Fibroblast of skin of back (primary cell): ENCODE measurements around the gene TERB2. TPM values are rescaled to one million over a fixed set of nuclear protein-coding genes. Genes with fewer than 3 reads are reported as not detected.
"Not testable (repeated sequence)": the region's sequence is repeated elsewhere in the genome, so short reads cannot be mapped to it uniquely, and the experiment has no call there.

Source experiments
- DNase-seq: peaks from one replicate; pipeline ENCODE4 v3.0.0-alpha.2; 2013
- polyA plus RNA-seq, 2 experiments: library from polyadenylated mRNA; unstranded; fragments of 120-200 nt; gene quantifications; one replicate each; pipeline ENCODE4 v1.2.1, GENCODE V29; 2013; ENCODE audit not compliant: insufficient read length in 2 of 2

TERB2 gene, protein sequence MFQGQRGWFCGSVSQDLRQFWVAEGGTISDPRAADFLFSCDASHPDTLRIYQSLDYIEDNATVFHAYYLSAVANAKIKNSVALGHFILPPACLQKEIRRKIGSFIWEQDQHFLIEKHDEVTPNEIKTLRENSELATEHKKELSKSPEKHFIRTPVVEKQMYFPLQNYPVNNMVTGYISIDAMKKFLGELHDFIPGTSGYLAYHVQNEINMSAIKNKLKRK
- not detected for polyA plus RNA-seq (2013, experiment 1 of 2; ENCODE audit: insufficient read length)
- polyA plus RNA-seq (2013, experiment 2 of 2; ENCODE audit: insufficient read length), result not detected

DNA sequence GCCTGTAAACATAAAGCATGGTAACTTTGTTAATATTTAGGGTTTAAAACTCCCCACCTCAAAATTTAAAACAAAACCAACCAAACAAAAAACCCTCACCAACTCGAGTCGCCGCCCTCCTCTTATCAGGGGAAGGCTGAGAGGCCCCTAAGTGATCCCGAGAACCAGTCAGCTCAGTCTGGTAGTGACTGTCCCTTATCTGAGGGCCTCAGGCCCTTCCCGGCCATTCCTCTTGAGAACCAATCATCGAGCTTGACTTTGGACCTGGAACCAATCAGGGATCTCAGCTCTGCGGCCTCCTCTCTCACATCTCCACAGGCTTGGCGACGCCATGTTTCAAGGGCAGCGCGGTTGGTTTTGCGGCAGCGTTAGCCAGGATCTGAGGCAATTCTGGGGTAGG lies at the start of gene TERB2:
Gene TERB2, plus strand, starts transcription at position 300 of the 400 bp plus-strand sequence. Its CDS starts 32 bp downstream, at position 332.
- no peak for DNase-seq

DNA sequence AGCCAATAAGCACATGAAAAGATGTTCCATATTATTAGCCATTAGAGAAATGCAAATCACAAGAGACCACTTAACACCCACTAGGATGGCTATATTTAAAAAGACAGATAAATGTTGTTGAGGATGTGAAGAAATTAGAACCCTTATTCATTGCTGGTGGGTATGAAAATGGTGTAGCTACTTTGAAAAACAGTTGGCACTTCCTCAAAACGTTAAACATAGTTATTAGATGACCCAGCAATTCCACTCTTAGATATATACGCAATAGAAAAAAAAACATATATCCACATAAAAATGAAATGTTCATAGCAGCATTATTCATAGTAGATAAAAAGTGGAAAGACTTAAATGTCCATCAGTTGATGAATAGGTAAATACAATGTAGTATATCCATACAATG lies 47.1 kb upstream of the TERB2 start:
- no peak for DNase-seq

DNA sequence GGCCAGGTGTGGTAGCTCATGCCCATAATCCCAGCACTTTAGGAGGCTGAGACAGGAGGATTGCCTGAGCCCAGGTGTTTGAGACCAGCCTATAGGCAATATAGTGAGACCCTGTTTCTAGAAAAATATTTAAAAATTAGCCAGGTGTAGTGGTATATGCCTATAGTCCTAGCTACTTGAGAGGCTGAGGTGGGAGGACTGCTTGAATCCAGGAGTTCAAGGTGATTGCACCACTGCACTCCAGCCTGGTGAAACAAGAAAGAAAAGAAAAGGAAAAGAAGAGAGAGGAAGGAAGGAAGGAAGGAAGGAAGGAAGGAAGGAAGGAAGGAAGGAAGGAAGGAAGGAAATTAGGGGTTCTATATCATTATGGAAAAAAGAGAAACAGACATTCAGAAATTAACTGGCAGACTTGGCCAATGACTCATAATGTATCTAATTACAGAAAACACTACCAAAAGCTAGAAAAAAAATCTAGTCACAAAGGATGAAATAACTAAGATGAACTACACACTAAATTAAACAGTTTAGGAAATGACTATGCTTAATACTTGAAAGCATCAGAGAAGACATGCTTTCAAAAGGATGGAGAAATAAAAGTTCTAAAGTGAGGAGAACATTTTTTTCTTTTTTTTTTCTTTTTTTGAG lies 45.4 kb upstream of the TERB2 start:
- DNase-seq, result no peak

DNA sequence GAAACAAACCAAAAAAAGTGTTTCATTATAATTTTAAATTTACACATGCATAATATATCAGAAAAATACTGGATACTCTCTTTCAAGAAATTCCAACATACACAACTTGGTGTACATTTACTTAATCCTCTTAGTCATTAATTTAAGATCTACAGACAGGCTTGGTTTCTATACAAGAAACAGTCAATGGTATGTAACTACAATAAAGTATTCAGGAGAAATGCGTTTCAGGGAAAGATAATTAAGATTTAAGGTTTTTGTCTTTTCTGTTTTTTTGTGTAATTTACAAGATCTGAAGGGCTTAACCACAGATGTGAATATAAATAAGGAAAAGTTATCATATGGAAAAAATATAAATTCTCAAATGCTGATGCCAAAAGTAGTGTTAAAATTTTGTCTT lies 44.3 kb upstream of the TERB2 start:
- DNase-seq, result not testable (repeated sequence)

DNA sequence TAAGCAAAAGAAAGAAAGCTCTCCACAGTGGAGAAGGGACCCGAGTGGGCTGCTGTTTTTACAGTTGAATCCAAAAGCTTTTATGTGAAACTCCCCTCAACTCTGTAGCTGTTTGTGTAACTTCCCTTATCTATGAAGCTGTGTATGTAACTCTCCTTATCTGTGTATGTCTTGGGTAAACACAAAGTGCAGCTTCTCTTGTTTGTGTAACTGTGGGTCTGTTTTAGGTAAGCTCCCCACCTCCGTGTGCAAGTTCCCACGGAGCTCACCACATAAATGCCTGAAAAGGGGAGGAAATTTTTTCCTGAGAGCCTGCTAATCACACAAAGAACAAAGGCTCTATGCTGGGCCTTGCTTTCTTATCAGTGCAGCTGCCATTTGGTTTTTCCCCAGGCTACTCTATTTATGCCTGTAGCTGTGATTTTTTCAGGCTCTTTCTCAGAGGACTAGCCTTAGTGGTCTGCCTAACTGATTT lies 43.5 kb upstream of the TERB2 start:
- DNase-seq, result not testable (repeated sequence)

DNA sequence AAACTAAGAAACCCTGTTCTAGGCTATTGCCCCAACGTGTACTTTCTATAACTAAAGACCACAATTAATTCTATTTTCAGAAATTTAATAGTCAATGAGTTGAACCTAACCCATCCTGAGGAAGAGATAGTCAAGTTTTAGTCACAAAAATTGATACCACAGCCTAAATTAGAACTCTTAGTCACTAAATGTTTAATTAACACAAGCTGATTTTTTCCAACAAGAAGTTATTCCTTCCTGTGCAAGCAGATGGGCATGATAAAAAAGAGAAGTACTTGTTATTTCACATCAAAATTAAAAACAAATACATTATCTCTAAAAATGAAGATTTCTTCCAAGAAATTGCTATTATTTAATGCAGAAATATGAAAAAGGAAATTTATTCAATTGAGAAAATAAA lies 38.4 kb upstream of the TERB2 start:
- DNase-seq, result no peak

DNA sequence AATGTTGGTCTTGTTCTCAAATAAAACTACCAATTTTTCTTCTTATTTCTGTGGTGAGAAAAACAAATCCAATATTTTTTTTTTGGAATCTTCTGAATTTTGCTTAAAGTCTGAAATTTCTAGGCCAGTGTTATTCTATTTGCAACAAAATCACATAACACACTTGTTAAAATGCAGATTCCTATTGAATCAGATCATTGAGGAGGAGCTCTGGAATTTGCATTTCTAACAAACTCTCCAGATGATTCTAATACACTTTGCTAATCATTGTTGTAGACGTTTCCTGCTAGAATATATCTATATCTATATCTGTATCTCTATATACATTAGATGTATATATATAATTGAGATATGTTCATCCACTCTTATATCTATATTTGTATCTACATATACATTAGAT lies 27.8 kb upstream of the TERB2 start:
- not testable (repeated sequence) for DNase-seq

DNA sequence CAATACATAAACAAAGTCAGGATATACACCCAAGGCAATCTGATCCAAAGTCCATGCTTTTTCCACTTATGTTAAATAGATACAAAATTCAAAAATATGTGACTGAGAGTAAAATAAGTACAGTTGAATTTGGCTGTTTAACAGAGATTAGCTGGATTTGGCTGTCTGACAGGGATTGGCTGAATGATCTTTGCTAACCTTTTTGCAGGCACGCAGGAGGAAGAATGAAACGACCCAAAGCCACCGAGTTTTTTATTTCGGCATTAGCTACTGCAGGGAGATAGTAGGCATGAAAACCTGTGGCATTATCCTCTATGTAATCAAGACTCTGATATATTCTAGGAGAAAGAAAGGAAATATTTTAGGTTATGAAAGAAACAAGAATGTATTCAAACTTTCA lies 26.2 kb upstream of the TERB2 start:
- not testable (repeated sequence) for DNase-seq

DNA sequence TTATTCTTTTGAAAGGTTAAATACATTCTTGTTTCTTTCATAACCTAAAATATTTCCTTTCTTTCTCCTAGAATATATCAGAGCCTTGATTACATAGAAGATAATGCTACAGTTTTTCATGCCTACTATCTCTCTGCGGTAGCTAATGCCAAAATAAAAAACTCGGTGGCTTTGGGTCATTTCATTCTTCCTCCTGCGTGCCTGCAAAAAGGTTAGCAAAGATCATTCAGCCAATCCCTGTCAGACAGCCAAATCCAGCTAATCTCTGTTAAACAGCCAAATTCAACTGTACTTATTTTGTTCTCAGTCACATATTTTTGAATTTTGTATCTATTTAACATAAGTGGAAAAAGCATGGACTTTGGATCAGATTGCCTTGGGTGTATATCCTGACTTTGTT lies 1.8 kb downstream of the TERB2 start:
- not testable (repeated sequence) for DNase-seq

DNA sequence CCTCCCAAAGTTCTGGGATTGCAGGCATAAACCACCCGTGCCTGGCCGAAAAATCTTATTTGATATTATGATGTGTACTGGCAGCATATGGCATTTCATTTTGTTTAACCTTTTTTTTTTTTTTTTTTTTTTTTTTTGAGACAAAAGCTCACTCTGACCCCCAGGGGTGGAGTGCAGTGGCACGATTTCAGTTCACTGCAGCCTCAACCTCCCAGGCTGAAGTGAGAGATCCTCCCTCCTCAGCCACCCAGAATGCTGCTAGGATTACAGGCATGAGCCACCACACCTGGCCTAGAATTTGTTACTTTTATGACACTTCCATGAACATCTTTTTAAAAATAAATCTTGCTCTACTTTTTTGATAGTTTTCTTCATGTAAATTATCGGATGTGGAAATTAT lies 12.0 kb downstream of the TERB2 start:
- no peak for DNase-seq

DNA sequence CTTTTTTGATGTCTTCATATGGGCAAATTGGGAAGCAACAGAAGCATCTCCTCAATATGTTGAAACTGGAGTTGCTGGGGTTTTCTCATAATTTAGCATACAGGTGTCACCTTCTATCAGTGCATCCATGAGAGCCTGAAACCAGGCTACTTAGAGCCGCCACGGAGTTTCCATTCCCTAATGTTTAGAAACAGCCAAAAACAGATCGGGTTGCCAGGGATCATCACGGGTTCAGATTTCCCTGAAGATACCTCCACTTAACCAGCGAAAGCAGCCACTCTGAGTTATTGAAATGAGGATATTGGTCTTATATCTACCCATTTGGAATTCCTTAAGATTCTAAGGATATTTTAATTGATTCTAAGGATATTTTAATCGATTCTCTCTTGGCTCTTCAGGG lies 14.5 kb downstream of the TERB2 start:
- no peak for DNase-seq

DNA sequence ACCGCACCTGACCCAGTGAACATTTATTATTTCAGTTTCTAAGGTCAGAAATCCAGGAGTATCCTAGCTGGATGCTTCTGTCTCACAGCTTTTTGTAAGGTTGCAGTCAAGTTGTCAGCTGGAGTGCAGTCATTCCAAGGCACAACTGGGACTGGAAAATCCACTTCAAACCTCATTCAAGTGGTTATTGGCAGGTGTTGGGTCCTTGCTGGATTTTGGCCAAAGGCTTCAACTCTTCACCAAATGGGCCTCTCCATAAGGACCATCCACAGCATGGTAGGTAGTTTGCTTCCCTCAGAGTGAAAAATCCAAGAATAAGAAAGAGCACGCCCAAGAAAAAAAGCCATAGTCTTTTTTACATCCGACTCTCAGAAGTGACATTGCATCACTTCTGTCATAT lies 19.7 kb downstream of the TERB2 start:
- not testable (repeated sequence) for DNase-seq

DNA sequence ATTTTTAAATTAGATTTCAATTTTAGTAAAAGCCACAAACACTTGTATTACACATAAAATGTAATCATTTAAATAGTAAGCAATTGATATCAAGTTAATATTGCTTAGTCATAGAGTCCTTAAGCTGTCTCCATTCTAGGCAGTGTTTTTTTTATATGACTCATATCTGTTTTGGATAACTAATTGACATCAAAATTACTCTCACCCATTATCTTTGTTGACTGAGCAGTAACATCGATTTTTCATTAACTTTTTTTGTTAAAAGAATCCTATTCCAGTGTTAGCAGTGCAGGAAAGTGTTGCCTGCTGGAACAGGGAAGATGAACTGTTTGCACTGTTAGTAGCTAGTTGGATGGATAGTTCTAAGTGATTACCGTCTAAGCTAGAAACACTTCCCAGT lies 21.3 kb downstream of the TERB2 start:
- DNase-seq, result not testable (repeated sequence)

DNA sequence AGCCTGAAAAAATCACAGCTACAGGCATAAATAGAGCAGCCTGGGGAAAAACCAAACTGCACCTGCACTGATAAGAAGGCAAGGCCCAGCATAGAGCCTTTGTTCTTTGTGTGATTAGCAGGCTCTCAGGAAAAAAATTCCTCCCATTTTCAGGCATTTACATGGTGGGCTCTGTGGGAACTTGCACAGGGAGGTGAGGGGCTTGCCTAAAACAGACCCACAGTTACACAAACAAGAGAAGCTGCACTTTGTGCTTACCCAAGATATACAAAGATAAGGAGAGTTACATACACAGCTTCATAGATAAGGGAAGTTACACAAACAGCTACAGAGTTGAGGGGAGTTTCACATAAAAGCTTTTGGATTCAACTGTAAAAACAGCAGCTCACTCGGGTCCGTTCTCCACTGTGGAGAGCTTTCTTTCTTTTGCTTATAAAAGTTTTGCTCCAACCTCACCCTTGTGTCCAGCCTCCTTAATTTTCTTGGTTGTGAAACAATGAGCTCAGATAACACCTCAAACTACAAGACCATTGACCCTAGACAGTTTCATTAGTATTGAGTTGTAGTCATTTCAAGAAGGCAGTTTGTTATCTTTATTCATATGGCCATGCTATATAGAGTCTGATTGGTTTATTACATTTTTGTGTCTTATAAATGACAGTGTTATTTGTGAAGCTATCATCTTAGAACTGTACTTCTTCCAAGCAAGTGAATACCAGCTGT lies 23.3 kb downstream of the TERB2 start:
- not testable (repeated sequence) for DNase-seq

DNA sequence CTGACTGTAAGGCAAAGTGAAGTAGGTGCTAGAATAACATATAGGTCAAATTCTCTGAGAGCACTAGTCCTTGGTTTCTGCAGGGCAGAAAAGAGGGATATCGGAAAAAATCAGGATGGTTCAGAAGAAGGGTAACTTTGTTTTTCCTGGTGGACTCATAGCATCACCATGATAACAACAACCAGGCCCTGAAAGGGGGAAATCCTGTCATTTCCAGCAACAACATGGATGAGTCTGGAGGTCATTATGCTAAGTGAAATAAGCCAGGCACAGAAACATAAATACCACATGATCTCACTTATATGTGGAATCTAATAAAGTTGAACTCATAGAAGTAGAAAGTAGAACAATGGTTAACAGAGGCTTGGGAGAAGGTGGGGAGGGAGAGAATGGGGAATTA lies 27.7 kb downstream of the TERB2 start:
- not testable (repeated sequence) for DNase-seq

DNA sequence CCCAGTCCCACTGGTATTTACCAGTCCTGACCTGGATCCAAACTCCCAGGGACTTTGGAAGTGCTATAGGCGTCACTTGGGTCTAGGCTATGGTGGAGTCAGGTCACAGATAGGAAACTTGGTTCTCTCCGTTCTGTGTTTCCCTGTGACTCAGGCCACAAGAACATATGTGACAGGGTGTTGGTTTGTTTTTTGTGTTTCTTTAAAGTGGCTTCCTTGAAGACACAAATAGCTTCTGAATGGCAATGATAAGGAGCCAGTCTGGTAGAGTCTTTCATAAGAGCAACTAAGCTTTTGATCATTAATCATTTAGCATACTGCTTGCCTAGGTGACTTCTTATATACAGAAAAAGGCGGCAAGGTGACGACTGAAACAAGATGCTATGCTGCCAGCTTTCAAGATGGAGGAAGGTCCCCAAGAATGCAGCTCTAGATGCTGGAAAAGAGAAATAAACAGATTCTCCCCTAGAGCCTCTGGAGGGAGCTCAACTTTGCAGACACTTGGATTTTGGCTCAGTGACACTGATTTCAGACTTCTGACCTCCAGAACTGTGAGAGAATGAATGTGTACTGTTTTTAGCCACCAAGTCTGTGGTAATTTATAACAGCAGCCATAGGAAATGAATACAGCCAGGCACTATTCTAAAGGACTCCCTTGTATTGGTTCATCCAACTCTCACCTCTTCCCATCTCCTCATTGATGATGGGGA lies 30.0 kb downstream of the TERB2 start:
- not testable (repeated sequence) for DNase-seq

DNA sequence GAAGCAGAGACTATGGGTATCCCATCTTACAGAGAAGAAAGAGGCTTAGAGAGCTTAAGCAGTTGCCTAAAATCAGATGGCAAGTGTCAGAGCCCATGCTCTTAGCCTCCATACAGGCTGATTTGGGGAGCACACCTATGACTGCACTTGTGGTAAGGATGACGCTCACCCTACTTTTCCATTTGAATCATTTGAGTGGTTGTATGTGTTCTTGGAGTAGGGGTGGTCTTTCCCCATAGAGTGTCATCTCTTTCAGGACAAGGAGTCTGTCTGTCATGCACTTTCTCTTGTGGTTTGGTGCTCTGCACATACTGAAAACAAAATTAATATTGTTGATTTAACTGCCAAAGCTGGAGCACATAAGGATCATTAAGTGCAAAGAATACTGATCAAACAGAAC lies 31.2 kb downstream of the TERB2 start:
- not testable (repeated sequence) for DNase-seq

DNA sequence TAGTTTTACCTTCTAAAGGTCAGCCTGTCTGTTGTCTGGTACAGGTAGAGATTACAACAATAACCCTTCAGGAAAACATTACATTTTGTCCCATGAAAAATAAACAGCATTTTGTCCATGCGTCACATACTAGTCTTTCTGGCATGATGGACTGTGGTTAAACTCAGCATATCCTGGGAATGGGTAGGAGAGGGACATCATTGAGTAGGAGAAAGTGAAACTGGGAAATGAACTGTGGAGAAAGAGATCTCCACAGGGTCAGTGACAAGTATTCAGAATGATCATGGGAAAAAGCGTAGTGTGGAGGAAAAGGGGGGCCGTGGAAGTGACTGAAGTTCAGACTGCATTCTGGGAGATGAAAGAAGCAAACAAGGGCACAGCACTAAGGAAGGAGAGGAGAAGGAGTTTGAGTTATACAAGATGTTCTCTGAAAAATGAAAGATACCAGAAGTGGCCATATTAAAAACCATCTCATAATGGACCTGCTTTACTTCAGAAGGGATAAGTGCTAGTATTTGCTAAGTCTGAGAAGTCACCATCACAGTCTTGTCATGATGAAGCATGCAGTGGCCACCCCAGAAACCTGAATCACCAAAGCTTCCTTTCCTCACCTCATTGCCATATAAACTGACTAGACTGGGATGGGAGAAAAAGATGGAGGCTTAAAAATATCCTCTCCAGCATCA lies 31.8 kb downstream of the TERB2 start:
- not testable (repeated sequence) for DNase-seq

DNA sequence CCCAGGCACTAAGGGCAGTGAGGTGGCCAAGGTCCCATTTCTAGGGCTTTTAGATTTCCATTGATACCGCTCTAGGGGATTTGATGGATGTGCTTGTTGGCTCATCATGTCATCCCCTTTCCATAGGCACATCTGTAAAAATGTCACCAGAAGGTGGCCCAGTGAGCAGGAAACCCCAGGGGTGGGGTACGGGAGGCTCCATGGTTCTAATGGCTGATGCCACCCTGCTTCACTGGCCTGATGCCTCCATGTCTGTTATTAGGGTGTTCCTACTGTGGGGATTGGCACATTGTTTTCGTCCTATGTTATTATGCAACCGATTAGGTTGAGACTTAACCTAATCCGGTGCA lies 32.4 kb downstream of the TERB2 start:
- not testable (repeated sequence) for DNase-seq

DNA sequence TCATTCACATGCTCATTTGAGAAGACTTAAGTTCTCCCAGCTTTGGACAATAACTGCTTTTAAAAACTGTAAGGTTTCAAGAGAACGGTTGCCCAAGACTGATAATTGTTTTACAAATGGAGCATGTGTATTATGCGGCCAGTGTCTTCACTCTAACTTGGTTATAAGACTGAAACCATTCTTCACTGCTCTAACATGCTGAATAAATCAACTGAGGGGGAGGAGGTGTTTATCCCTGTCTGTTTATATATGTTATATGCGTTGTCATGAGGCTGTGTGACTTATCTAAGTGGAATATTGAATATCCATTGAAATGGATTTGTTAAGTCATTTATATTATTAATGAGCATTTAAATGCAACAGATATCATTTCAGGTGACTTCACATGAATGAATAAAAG lies 41.1 kb downstream of the TERB2 start:
- not testable (repeated sequence) for DNase-seq

DNA sequence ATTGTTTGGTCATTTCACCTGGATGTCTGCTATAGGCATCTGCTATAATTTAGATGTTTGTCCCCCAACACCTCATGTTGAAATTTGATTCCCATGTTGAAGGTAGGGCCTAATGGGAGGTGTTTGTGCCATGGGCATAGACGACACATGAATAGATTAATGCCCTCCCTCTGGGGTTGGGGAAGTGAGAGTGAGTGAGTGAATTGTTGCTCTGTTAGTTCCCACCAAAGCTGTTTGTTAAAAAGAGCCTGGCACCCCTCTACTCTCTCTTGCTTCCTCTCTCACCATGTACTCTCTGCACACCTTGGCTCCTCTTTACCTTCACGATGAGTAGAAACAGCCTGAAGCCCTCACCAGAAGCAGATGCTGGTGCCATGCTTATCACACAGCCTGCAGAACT lies 42.6 kb downstream of the TERB2 start:
- no peak for DNase-seq

DNA sequence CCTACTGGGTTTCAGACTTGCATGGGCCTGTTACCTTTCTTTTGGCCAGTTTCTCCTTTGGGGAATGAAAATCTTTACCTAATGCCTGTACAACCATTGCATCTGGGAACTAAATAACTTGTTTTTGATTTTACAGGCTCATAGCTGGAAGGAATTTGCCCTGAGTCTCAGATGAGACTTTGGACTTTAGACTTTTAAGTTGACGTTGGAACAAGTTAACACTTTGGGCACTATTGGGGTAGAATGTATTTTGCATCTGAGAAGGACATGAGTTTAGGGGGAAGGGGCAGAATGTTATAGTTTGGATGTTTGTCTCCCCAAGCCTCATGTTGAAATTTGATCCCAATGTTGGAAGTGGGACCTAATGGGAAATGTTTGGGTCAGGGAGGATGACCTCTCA lies 44.7 kb downstream of the TERB2 start:
- not testable (repeated sequence) for DNase-seq
